ENCODE measurements around the gene SSTR5. TPM values are rescaled to one million over a fixed set of nuclear protein-coding genes. Genes with fewer than 3 reads are reported as not detected.

The SSTR5 gene
- total RNA-seq, 4 donors from 2014 or later: not detected

DNA sequence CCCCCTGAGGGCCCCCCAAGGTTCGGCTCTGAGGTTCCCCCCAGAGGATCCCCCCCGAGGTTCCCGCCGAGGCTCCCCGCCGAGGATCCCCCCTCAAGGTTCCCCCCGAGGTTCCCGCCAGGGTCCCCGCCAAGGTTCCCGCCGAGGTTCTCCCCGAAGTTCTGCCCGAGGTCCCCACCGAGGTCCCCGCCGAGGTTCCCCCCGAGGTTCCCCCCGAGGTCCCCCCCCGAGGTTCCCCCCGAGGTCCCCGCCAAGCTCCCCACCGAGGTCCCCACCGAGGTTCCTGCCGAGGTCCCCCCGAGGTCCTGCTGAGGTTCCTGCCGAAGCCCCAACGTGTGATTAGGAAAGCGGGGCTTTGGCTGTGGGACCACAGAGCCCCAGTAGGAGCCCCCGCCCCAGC, 32.2 kb upstream of the SSTR5 start:
- Histone ChIP-seq H3K36me3 (no peaks in the 10 kb centered on the region), H3K27me3 (peaks cover 0 to 51% of the 10 kb centered on the region in 2 donors), H3K9me3 (peaks cover 0 to 15% (median 0%) of the 10 kb centered on the region in 4 donors), H3K4me3 (no peak overlapping the region), H3K27ac (no peak overlapping the region), H3K4me1 (peaks cover 0 to 19% (median 12%) of the 10 kb centered on the region in 4 donors)
- WGBS, 2 donors: 85% methylated on average over 17 of the region's 29 CpGs; no CpG with 5 or more reads in 1 of the 2 donors
- TF ChIP-seq POLR2A (IDR thresholded peaks at IDR 0.05) (no peak), EP300 (IDR thresholded peaks at IDR 0.05) (no peak)
- TF ChIP-seq, protein P1, sequence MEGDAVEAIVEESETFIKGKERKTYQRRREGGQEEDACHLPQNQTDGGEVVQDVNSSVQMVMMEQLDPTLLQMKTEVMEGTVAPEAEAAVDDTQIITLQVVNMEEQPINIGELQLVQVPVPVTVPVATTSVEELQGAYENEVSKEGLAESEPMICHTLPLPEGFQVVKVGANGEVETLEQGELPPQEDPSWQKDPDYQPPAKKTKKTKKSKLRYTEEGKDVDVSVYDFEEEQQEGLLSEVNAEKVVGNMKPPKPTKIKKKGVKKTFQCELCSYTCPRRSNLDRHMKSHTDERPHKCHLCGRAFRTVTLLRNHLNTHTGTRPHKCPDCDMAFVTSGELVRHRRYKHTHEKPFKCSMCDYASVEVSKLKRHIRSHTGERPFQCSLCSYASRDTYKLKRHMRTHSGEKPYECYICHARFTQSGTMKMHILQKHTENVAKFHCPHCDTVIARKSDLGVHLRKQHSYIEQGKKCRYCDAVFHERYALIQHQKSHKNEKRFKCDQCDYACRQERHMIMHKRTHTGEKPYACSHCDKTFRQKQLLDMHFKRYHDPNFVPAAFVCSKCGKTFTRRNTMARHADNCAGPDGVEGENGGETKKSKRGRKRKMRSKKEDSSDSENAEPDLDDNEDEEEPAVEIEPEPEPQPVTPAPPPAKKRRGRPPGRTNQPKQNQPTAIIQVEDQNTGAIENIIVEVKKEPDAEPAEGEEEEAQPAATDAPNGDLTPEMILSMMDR (IDR thresholded peaks at IDR 0.05): no peak
- DNase-seq (ENCODE audit: low spot score in 2 of 2): no peak

DNA sequence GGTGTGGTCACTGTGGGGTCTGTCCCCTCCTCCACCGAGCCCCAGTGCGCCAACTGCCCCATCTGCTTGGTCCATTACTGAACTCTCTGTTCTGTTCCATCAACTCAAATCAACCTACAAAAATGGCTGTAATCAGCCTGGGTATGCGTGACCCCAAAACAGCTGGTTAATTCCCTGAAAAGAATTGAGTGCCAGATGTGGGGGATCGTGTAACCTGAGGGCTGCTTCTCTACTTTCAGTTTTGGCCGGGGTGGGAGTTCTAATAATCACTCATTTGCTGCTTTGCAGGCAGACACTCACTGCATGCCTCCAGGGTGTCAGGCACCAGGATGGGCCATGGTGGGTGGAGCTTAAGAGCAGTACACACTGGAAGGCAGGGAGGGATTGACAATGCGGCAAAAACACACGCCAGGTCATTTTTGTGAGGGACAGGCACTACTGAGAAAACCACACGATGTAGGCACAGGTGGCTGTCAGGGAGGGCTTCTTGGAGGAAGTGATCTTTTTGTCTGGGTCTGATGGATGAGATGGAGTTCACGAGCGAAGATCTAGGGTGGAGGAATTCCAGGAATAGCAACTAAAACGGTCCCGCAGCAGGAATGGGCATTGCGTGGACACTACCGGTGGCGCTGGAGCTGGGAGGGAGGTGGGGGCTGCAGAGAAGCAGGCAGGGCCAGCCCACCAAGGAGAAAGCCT, 30.4 kb upstream of the SSTR5 start:
- H3K27ac ChIP-seq: no peak overlapping the region
- WGBS, 2 donors: 85 to 93% methylated on average over 15 of the region's 15 CpGs

DNA sequence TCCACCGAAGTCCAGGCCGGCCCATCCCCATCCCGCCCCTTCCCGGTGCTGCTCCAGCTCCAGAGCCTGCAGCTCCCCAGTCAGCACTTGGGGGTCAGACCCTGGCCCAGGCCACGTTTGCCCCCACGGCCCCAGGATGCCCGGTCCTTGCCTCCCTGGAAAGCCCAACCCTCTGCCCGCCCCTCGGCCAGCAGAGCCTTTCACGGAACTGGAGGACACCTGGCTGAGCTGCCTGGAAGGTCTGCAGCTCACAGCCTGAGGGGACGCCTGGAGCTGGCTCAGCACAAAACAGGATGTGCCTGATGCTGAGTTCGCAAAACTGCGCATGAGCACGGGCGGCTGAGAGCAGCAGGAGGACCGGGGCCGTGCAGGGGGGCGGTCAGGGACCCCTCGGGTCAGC, 29.7 kb upstream of the SSTR5 start:
- Histone ChIP-seq H3K4me1 (peaks cover 0 to 44% (median 21%) of the 10 kb centered on the region in 4 donors), H3K36me3 (no peaks in the 10 kb centered on the region), H3K9me3 (peaks cover 0 to 15% (median 0%) of the 10 kb centered on the region in 4 donors), H3K27me3 (peaks cover 0 to 61% of the 10 kb centered on the region in 2 donors), H3K4me3 (no peak overlapping the region), H3K27ac (peak overlapping the region in 1 of 4 donors; percentile 58)
- WGBS, 2 donors: 28 to 39% methylated on average over 8 to 11 of the region's 19 CpGs
- no peak for DNase-seq (ENCODE audit: low spot score in 2 of 2)
- TF ChIP-seq EP300 (IDR thresholded peaks at IDR 0.05) (no peak), POLR2A (IDR thresholded peaks at IDR 0.05) (no peak)
- TF ChIP-seq, protein P1 (IDR thresholded peaks at IDR 0.05): no peak

More for the DNA sequence above, 30.4 kb upstream of the SSTR5 start:
- DNase-seq (ENCODE audit: low spot score in 2 of 2): no peak
- Histone ChIP-seq H3K36me3 (no peaks in the 10 kb centered on the region), H3K9me3 (peaks cover 0 to 15% (median 0%) of the 10 kb centered on the region in 4 donors), H3K4me3 (no peak overlapping the region), H3K4me1 (peaks cover 0 to 37% (median 19%) of the 10 kb centered on the region in 4 donors), H3K27me3 (peaks cover 0 to 59% of the 10 kb centered on the region in 2 donors)
- no peak for TF ChIP-seq POLR2A (IDR thresholded peaks at IDR 0.05)
- no peak for TF ChIP-seq EP300 (IDR thresholded peaks at IDR 0.05)
- TF ChIP-seq, protein P1 (IDR thresholded peaks at IDR 0.05): no peak

DNA sequence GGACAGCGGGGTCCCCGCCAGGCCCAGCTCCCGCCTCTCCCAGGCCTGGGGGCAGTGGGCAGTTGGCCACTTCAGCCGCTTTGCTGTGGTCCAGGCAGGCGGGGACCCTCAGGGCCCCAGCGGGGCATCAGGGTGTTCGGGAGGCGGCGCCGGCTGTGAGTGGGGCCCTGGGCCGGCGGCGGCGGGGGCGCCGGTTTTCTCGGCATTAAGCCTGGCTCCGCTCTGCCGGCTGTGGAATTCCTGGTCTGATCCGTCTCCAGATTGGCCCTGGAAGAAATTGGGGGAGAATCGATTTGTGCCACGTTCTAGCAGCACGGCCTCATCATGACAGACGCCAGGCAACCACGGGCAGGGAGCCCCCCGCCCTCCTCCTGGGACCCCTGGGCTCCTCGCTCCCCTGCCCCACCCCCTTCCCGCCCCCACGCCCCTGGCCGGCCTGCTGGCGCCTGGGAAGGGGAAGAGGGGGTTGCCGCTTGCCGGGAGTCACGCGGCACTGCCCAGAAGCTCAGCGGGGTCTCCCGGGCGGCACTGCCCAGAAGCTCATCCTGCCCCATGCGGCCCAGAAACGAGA, 28.6 kb upstream of the SSTR5 start:
- Histone ChIP-seq H3K27ac (peak overlapping the region in 3 of 4 donors; percentile 2 to 80 (median 74)), H3K4me1 (peaks cover 0 to 55% (median 28%) of the 10 kb centered on the region in 4 donors), H3K4me3 (peak overlapping the region in 1 of 4 donors; percentile 4), H3K27me3 (peaks cover 0 to 66% of the 10 kb centered on the region in 2 donors), H3K9me3 (peaks cover 0 to 15% (median 0%) of the 10 kb centered on the region in 4 donors), H3K36me3 (no peaks in the 10 kb centered on the region)
- no peak for DNase-seq (ENCODE audit: low spot score in 2 of 2)
- TF ChIP-seq POLR2A (IDR thresholded peaks at IDR 0.05) (no peak), EP300 (IDR thresholded peaks at IDR 0.05) (no peak)
- TF ChIP-seq, protein P1 (IDR thresholded peaks at IDR 0.05): no peak
- 19 to 26% methylated on average over 5 to 23 of the region's 40 CpGs for WGBS, 2 donors
